NOMO-1 treated with dmso at 0.1 percent for 144 hours (cell line): Measurements from ENCODE around the gene NET1.
"Not testable (repeated sequence)": the region's sequence is repeated elsewhere in the genome, so short reads cannot be mapped to it uniquely, and the experiment has no call there.

Experiments used
- DNase-seq: peaks from one replicate; lab custom pipeline; 2025; ENCODE audit not compliant: unreplicated experiment; lab: John Stamatoyannopoulos, UW

The NET1 gene

GRCh38 chr10:5399332-5399731 is 13.0 kb upstream of the NET1 start:
- no peak for DNase-seq

DNA sequence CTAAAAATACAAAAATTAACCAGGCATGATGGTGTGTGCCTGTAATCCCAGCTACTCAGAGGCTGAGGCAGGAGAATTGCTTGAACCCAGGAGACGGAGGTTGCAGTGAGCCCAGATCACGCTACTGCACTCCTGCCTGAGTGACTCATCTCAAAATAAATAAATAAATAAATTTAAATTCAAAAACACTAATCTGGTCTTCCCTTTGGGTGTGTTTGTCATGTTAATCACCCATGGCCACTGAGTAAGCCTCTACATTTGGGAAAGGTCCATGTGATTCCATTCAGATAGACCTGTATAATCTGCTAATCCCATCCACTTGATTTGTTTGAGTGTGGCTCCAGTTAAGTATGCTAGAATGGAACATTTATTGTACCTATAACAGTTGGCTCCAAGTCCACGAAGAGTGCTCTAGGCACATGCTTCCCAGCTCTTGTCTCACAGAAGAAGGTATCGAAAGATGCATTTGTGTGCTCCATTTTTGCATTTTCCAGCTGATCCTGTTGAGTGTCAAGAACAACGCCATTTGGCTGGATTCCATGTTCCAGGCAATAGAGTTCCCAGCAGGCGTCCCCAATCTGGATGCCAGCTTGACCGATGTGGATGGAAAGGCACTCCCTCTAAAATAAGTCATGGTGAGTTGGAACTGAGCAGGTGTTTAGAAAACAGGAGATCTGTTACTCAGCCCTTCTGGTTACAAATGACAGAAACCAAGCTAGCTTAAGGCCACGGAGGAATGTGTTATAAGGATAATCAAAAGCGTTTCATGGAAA is 11.7 kb upstream of the NET1 start:
- DNase-seq, result no peak

GRCh38 chr10:5402798-5403197 is 9.6 kb upstream of the NET1 start:
- no peak for DNase-seq

DNA sequence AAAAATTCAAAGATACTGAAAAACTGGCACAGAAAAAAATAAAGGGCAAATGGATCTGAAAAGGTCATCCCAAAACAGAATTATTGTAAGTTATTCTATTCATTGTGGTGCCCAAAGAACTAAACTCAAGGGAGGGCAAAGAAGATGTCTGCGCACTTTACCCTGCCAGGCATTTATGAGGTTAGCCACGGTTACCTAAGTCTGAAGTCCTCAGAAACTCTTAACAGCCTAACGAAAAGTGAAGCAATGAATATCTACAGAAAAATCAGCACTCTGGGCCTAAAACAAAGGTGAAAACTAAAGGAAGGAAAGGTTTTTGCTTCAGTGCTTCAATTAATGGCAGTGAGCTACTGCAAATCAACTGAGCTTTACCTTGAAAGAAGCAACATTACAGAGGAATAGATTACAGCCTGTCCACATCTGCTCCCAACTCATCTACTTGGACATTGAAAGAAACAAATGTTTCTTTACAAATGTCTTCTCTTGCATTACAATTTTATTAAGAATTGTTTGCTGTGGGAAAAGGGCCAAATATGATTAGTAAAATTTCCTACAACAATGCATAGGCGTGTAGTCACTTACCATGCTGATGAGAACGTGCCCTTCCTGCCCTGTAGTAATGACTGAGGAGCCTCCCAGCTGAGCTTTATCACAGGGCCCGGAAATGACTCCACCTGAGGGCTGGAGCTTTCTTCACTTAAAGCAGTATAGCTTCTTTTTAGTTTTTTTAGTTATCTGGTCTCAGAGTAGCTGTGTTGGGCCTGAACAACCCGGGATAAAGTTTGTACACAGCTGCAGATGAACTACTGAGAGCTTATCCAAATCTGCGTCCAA is 7.9 kb upstream of the NET1 start, which contains the start of gene TUBAL3:
TSS of gene TUBAL3 (minus strand) at position 621 of the 834 bp plus-strand sequence. CDS start at position 585, 36 bp downstream.
- DNase-seq, result no peak

DNA sequence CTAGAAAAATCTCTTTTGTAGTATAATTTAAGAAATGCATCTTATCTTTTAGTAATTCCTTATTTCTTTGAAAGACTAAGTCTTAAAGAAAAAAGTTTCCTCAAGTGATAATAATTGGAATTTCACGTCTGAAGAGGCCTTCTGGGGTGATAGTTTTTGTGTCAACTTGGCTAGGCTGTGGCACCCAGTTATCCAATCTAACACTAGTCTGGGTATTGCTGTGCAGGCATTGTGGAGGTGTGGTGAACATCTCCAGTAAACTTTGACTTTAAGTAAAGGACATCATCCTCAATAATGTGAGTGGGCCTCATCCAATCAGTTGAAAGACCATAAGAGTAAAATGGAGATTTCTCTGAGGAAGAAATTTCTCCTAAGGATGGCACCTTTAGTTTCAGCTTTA is 5.4 kb upstream of the NET1 start:
- DNase-seq, result no peak

GRCh38 chr10:5410787-5411186 is 1.6 kb upstream of the NET1 start:
- DNase-seq, result not testable (repeated sequence)

GRCh38 chr10:5411941-5412276 is 448 bp upstream of the NET1 start:
- DNase-seq, result no peak

DNA sequence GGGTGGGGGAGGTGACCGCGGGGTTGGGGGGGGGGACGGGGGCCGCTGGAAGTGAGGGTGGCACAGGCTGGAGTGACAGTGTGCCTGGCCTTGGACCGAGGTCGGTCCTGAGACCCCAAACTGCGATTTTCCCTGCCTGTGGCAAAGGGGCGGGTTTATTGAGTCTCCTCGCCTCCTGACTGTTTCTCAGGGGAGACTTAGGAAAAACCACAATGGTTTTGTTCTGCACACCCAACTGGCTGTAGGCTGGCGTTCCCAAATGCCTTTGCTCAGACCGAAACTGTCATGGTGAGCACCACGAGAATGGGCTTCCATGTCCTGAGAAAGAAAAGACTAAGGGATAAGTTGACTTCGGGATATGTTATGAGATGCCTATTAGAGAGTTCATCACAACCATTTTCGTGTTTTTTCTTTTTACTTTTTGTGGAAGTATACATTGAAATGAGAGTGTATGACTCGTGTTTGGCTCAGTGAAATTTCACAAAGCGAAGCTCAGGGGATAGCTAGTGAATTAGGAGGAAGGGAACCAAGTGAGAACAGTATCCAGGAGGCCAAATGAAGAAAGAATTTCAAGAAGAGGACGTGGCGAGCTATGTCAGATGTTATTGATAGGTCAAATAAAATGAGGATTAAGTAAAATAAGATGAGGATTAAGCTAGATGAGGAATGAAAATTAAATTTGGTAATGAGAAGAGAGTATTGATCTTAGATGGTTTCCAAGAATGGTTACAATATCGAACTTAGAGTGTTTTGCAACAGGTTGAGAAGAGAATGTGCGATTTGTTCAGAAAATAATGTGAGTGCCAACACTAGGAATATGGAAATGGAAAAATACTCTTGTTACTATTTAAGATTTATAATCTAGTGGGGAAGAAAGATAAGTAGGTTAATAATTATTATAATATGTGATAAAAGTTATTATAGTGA is 918 bp downstream of the NET1 start:
- DNase-seq, result no peak

GRCh38 chr10:5416981-5417380 is 4.6 kb downstream of the NET1 start:
- DNase-seq, result no peak

DNA sequence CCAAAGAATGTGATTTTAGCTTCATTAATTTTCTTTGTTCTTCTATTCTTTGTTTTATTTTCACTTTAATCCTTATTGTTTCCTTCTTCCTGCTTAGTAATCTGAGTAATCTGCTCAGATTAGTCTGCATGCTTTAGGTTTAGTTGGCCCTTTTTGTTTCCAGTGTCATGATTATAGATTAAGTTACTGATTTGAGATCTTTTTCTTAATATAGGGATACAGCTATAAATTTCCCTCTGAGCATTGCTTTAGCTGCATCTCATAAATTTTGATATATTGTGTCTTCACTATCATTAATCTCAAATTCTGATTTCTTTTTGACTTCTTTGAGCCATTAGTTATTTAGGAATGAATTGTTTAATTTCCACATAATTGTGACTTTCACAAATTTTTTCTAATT is 6.2 kb downstream of the NET1 start:
- no peak for DNase-seq

DNA sequence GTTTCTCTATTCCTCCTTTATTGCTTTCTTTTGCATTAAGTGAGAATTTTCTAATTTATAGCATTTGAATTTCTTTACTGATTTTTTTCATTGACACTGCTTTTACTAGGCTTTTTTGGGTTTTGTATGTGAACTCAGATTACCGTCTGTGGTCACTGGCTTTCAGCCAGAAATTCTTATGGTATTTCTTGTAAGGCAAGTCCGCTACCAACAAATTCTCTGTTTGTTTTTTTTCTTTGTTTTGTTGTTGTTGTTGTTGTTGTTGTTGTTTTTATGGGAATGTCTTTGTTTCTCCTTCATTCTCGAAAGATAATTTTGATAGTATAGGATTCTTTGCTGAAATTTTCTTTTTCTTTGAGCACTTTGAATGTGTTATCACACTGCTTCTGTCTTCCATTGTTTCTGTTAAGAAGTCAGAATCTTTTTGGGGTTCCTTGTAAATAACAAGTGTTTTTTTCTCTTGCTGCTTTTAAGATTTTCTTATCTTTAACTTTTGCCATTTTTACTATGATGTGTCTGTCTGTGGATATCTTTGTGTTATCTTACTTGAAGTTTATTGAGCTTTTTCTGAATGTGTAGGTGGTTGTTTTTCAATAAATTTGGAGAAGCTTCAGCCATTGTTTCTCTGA is 7.2 kb downstream of the NET1 start:
- DNase-seq, result no peak

- no peak for DNase-seq
These were observed 11.4 kb downstream of the NET1 start for GRCh38 chr10:5423771-5424170.

GRCh38 chr10:5424751-5425150 is 12.4 kb downstream of the NET1 start:
- no peak for DNase-seq

- no peak for DNase-seq
These were observed 15.8 kb downstream of the NET1 start for GRCh38 chr10:5428133-5428532.

DNA sequence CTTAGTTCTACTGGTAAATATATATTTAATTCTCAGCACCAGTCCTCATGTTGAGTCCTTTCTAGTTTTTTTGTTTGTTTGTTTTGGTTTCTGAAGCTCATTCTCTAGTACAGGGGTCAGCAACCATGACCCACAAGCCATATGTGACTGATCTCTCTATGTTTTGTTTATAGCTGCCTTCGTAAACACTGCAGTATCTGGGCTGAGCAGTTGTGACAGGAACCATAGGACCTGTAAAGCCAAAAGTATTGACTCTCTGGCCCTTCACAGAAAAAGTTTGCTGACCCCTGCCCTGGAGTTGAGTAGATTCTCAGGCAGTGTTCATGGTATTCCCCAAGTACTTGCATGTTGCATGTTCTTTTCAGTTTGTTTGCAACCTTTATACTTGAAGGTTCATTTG is 20.8 kb downstream of the NET1 start:
- no peak for DNase-seq

DNA sequence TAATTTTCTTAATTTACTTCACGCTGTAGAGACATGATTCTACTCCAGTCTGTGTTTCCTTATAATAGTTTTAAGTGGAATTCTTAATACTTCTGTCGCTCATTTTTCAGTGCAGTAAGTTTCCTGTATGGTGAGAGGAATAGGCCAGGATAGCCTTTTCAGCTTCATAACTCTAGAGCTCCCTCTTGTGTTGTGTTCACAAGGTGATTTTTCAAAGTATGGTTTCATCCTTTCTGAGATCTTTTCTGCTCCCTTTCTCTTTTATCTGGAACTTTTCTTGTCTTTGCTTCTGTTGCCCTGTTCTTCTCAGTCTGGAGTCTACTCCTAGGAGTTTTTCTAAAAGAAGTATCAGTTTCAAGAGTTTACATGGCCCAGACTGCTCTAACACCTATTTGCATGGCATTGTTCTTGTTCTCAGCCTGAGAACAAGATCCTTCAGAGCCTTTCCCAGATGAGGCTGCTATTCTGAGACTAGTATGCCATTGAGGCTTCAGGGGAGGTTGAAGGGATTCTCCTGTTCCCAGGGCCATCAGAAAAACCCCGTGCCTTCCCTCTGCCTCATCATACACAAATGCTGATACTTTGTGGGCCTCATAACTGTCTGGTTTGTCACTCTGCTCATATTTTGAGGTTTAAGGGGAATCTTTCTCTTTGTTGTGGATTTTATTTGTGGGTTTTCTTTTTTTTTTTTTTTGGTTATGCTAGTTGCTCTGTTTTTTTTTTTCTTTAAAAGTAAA is 21.8 kb downstream of the NET1 start:
- no peak for DNase-seq

DNA sequence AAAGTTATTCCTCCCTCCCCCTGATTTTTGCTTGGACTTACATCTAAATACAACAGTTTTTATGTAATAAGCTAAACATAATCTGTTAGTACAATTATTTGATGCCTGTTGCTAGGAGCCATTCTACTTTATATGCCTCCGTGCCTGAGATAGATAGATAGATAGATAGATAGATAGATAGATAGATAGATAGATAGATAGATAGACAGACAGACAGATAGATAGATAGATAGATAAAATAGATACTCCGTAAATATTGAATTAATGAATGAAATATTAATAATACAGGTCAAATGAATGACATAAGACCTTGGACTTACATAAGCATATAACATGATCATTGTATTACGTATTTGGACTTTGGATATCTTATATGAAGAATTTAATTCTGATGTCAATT is 23.0 kb downstream of the NET1 start:
- no peak for DNase-seq

GRCh38 chr10:5440206-5440605 is 27.8 kb downstream of the NET1 start:
- DNase-seq, result no peak

- no peak for DNase-seq
These were observed 28.7 kb downstream of the NET1 start for GRCh38 chr10:5441106-5441505.
